Left ventricle myocardium inferior (tissue), 1 donor: ENCODE data around the gene DBF4B. TPM values are rescaled to one million over a fixed set of nuclear protein-coding genes. Genes with fewer than 3 reads are reported as not detected.

Source experiments
- DNase-seq: peaks from one replicate; pipeline ENCODE4 v3.0.0-alpha.2; 2020
- H3K27ac ChIP-seq: fragments of 200-600 bp; replicated peaks from 2 replicates; pipeline ENCODE4 v1.8.0; 2021
- H3K27me3 ChIP-seq: fragments of 200-600 bp; 2 replicates; pipeline ENCODE4 v1.8.0; 2021; ENCODE audit warnings: low read depth
- H3K36me3 ChIP-seq: fragments of 200-600 bp; 2 replicates; pipeline ENCODE4 v1.8.0; 2021
- H3K4me1 ChIP-seq: fragments of 200-600 bp; 2 replicates; pipeline ENCODE4 v1.8.0; 2021
- H3K4me3 ChIP-seq: fragments of 200-600 bp; 2 replicates; pipeline ENCODE4 v1.8.0; 2021; ENCODE audit warnings: mild to moderate bottlenecking, moderate library complexity
- H3K9me3 ChIP-seq: fragments of 200-600 bp; replicated peaks from 2 replicates; pipeline ENCODE4 v1.8.0; 2021
- intact Hi-C: fragments of 100-400 bp; cut with micrococcal nuclease; formaldehyde crosslinking; loops from one replicate; pipeline ENCODE4 v1.11.0; 2022
- long read RNA-seq: library from polyadenylated mRNA; unstranded; transcript quantifications from one replicate; pipeline ENCODE4 v2.0.0, GENCODE V29; 2021
- total RNA-seq: library from RNA; stranded (reverse); fragmentation: NEBNext Ultra II Directional; extraction: Animal tissue kit (Norgen Biotek cat#: 25700); gene quantifications from one replicate; pipeline ENCODE4 v1.2.1, GENCODE V29; 2021
- TF ChIP-seq, protein P1 (sequence below): fragments of 200-600 bp; IDR thresholded peaks from 2 replicates; pipeline ENCODE4 v1.8.0; 2021; ENCODE audit warnings: antibody characterized with exemption, mild to moderate bottlenecking, borderline replicate concordance
- donor health status: DM: no; HTN: yes; CAD: no; lungs with severe emphysema.

The DBF4B gene, protein sequence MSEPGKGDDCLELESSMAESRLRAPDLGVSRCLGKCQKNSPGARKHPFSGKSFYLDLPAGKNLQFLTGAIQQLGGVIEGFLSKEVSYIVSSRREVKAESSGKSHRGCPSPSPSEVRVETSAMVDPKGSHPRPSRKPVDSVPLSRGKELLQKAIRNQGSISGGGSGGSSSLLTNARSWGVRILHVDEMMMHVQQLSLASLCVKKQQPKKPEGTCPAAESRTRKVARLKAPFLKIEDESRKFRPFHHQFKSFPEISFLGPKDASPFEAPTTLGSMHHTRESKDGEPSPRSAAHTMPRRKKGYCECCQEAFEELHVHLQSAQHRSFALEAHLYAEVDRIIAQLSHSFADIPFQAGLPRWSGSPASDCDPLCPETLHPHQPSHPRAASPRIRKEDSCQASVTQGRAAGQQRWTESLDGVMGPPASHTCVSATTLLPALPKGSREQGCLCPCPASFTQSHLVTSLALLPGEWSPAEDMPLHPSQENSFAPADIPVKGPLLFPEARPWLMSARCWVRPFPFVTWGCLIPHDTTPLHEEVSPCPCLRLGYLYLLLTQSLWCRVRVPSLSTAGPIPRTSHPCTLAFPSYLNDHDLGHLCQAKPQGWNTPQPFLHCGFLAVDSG
- total RNA-seq = 5.7 TPM
- long read RNA-seq = 0 reads

DNA sequence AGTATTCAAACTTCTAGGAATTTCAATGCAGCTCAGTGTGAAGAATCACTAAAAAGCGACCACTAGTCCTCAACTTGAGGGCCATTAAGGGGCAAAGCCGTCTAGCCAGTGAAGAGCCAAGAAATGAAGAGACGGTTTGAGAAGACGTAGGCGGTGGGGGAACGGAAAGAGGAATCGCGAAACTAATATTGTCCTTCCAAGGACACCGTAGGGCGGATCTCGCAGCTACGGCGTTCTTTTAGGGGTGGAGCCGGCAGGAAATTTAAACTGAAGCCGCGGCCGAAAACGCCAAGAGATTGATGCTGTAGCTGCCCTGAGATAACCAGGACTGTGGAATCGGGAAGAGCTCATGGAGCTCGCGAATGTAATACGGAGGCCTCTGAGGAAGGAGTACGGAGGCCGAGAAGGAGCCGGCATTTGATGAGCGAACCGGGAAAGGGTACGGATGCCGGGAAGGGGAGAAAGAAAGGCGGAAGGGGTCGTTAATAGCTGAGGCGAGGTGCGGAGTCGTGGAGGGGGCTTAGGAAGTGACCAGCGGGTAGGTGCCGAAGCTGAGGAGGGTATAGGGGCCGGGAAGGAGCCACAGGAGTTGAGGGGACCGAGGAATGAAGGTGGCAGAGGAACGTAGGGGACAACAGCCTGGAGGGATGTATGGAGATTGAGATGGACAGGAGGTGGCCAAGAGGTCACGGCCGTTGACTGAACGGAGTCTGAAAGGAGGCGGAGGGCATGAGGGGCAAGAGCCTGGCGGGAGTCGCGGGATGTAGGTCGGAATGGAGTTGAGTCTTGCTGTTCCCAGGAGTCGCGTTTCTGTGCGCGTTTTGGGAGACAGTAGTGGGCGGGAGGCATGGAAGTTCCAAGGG lies at the start of gene DBF4B:
DBF4B (plus strand) TSS at position 265 of the 863 bp plus-strand sequence; CDS start at position 421, 156 bp downstream.
- Histone ChIP-seq H3K36me3 (no peaks in the 10 kb centered on the region), H3K9me3 (no peaks in the 10 kb centered on the region), H3K4me3 (peak within 1 kb of the TSS; percentile 77), H3K4me1 (peaks cover 17% of the 10 kb centered on the region), H3K27me3 (no peaks in the 10 kb centered on the region), H3K27ac (peak within 1 kb of the TSS; percentile 86)
- peak; percentile 63 for DNase-seq
- TF ChIP-seq, protein P1, sequence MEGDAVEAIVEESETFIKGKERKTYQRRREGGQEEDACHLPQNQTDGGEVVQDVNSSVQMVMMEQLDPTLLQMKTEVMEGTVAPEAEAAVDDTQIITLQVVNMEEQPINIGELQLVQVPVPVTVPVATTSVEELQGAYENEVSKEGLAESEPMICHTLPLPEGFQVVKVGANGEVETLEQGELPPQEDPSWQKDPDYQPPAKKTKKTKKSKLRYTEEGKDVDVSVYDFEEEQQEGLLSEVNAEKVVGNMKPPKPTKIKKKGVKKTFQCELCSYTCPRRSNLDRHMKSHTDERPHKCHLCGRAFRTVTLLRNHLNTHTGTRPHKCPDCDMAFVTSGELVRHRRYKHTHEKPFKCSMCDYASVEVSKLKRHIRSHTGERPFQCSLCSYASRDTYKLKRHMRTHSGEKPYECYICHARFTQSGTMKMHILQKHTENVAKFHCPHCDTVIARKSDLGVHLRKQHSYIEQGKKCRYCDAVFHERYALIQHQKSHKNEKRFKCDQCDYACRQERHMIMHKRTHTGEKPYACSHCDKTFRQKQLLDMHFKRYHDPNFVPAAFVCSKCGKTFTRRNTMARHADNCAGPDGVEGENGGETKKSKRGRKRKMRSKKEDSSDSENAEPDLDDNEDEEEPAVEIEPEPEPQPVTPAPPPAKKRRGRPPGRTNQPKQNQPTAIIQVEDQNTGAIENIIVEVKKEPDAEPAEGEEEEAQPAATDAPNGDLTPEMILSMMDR = no peak
- intact Hi-C loops = no loop called here

DNA sequence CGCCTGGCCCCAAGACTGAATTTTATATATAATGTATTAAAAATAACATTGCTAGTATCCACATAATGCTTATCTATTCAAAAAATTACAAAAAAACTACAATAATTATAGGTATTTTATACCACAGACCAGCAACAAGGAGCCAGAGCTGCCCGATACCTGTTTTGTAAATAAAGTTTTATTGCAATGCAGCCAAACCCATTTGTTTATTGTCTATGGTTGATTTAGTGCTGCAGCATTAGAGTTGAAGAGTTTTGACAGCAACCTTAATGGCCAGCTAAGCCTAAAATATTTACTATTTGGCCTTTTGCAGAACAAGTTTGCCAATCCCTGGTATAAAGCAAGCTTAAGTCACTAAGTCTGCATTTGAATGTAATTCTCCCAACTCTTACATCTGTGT lies 46.6 kb upstream of the DBF4B start:
- no peak overlapping the region for H3K27ac ChIP-seq
- no peaks in the 10 kb centered on the region for H3K36me3 ChIP-seq
- intact Hi-C loops = no loop called here
- DNase-seq = no peak
- H3K4me3 ChIP-seq = no peak overlapping the region
- TF ChIP-seq, protein P1 = no peak
- H3K27me3 ChIP-seq = peaks cover 33% of the 10 kb centered on the region
- peaks cover 2% of the 10 kb centered on the region for H3K4me1 ChIP-seq
- H3K9me3 ChIP-seq = no peaks in the 10 kb centered on the region

DNA sequence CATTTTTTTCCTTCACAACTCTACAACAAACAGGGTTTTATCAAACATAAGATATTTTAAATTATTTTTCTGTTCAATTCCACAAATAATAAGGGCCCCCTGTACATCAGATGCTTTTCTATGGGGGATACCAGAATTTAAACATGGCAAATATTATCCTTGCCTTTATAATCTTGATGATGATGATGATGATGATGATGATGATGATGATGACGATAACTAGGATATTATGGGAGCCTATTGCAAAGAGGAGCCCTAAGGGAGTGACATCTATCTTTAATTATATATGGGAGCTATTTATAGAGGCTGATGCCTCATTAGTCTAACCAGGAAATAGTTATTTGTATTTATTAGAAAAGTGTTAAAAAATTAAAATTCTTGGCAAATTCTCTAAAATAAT lies 45.4 kb upstream of the DBF4B start:
- intact Hi-C loops = no loop called here
- Histone ChIP-seq H3K4me3 (no peak overlapping the region), H3K4me1 (no peaks in the 10 kb centered on the region), H3K9me3 (no peaks in the 10 kb centered on the region), H3K36me3 (no peaks in the 10 kb centered on the region), H3K27me3 (peaks cover 21% of the 10 kb centered on the region), H3K27ac (no peak overlapping the region)
- TF ChIP-seq, protein P1 = no peak
- DNase-seq = no peak

DNA sequence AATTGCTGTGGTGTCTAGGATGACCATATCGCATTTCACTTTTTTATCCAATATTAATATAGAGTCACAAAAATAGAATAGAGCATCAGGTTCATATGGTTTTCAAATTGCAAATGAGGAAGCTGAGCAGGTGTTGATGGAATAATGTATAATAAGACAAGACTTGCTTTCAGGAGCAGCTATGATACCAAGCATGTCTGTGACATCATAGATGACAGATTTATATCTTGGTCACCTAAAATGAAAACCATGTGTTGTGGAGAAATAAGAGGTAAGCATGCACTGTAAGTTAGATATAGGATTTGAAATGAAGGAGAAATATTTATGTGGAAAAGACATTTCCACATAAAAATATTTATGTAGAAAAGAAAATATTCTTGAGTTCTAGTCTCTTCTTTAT lies 43.6 kb upstream of the DBF4B start:
- H3K4me3 ChIP-seq = no peak overlapping the region
- H3K27ac ChIP-seq = no peak overlapping the region
- DNase-seq = no peak
- intact Hi-C loops = no loop called here
- H3K4me1 ChIP-seq = no peaks in the 10 kb centered on the region
- H3K27me3 ChIP-seq = peaks cover 14% of the 10 kb centered on the region
- TF ChIP-seq, protein P1 = no peak
- no peaks in the 10 kb centered on the region for H3K36me3 ChIP-seq
- no peaks in the 10 kb centered on the region for H3K9me3 ChIP-seq

DNA sequence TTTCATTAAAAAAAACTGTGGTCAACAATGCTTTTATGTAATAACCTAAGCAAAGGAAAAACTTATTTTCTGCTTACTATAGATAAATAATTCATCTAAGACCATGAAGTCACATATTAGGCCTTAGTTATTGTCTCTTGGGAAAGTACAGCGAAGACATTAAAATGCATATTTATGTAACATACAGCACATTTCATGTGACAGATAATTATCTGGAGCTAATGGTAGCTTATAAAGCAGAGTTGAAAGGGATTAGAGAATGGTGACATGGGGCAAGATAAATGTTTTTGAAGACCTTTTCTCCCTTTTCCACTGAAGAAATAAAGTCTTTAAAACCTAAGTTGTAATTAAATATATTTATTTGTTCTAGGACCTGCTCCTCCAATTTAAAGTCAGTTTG lies 42.5 kb upstream of the DBF4B start:
- Histone ChIP-seq H3K4me1 (no peaks in the 10 kb centered on the region), H3K9me3 (no peaks in the 10 kb centered on the region), H3K27me3 (peaks cover 5% of the 10 kb centered on the region), H3K27ac (no peak overlapping the region), H3K4me3 (no peak overlapping the region), H3K36me3 (no peaks in the 10 kb centered on the region)
- DNase-seq = no peak
- intact Hi-C loops = no loop called here
- TF ChIP-seq, protein P1 = no peak
